Activated CD4-positive, alpha-beta T cell treated with anti-CD3 and anti-CD28 coated beads for 48 hours (primary cell): Measurements from ENCODE around the gene SLC9A2.
A peak's percentile ranks its signal among the peaks of the same experiment; 100 is the strongest.

Source experiments
- DNase-seq: peaks from one replicate; pipeline ENCODE4 v3.0.0-alpha.2; 2020

SLC9A2 gene

DNA sequence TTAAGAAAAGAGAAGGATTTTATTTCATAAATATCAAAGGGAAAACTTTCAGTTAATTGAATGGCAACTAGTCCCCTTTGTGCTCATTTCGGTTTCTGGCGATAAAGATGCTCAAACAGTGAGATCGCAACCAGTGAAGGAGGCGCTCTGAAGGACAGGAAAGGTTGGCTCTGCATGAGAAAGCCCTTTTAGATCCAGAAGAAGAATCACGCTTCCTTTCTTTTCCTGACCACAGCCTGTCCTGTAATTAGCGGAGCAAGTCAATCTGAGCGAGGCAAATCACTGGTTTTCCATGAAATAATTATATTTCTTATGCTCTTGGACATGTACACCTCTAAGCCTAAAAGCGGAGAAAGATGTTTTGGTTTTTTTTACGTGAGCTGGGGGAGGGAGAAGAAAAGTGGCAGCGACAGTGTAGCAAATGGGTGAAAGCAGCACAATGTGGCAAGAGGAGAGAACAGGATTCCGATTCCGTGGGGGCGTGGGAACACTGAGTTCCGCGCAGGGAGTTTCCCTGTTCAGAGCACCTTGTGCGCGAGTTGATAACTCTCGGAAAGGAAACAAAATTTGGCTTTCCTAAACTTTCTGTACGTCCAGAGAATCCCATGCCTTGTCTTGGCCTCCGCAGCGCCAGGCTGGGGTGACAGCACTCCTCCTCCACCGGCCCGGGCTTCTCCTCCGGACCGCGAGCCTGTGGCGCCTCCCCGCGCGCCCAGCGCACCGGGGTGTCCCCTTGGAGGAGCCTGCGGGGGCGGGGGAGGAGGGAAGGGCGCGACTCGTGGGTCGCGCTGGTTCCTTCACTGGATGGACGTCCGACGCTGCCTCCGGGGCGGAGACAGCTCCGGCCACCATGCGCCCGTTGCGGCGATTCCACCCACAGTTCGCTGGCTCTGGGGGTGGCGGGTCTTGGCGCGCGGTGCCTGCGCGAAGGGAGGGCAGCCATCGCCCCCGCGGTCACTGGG, 620 bp upstream of the SLC9A2 start:
- peak; percentile 52 for DNase-seq

DNA sequence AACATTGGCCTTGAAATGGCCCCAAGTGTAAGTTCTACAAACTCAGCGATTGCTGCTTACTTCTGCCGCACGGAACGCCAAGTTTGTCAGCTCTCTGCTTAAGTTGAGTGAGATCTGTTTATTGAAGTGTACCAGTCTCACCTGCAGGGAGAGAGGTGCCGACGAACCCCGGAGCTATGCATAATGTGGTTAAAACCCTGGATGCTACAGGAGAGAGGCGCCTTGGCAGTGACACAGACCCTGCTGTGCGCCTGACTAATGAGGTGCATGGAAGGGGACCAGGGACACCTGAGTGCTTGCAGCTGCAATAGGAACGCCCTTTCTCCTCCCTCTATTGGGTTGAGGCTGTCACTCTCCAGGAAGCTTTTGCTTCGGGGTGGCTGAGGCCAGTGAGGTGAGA, 979 bp downstream of the SLC9A2 start:
- no peak for DNase-seq

DNA sequence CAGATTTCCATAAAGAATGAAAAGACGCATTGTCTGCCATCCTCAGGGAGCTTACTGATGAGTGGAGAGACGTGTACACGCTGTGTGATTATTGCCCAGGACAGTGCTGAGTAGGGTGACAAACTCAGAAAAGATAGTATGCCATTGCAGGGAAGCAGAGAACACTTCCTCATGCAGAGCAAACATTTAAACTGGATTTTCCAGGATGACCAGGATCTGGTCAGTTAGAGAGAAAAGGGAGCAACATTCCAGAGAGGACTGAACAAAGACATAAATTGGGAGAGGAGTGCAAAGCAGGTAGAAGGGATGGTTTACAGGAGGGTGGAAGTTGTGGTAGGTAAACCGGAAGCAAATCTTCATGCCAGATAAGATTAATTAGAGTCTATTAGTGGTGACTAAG, 2.3 kb downstream of the SLC9A2 start:
- no peak for DNase-seq

DNA sequence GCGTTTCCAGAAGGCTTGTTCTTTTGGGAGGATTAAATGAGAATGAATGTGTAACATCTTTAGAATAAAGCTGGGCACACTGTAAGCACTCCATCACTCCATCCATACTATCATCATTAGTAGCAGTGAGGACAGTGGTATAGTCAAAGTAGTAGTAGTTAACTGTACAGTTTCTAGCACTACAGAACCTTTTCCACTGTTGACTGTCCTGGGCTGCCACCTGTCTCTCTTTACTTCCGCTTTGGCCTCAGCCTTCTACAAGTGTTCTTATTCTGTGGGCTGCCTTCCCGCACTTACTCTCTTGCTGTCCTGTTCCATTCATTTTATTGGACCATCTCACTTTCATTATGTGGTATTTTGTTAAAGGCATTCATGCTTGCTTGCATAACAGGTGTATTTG, 3.3 kb downstream of the SLC9A2 start:
- no peak for DNase-seq

GRCh38 chr2:102630458-102630857, 11.1 kb downstream of the SLC9A2 start:
- DNase-seq, result no peak

GRCh38 chr2:102632380-102633175, 13.2 kb downstream of the SLC9A2 start:
- DNase-seq, result no peak

GRCh38 chr2:102634831-102635241, 15.5 kb downstream of the SLC9A2 start:
- DNase-seq, result no peak

- no peak for DNase-seq
Observed at GRCh38 chr2:102635317-102635716, 16.0 kb downstream of the SLC9A2 start.

- DNase-seq, result no peak
Observed at GRCh38 chr2:102636283-102636907, 17.0 kb downstream of the SLC9A2 start.

GRCh38 chr2:102637358-102637757, 18.0 kb downstream of the SLC9A2 start:
- no peak for DNase-seq

DNA sequence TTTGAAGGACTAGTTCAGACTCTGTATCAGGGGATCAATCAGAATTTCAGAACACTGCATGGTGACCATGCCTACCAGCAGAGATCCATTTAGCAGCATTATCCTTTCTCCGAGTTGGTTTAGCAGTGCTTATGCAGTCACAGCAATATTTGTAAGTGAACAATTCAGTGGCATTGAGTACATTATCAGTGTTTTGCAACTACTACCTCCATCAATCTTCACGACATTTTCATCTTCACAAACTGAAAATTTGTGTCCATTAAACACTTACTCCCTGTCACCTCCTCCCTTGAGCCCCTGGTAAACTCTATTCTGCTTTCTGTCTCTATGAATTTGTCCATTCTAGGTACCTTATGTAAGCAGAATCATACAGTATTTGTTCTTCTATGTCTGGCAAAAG, 20.1 kb downstream of the SLC9A2 start:
- DNase-seq, result no peak

DNA sequence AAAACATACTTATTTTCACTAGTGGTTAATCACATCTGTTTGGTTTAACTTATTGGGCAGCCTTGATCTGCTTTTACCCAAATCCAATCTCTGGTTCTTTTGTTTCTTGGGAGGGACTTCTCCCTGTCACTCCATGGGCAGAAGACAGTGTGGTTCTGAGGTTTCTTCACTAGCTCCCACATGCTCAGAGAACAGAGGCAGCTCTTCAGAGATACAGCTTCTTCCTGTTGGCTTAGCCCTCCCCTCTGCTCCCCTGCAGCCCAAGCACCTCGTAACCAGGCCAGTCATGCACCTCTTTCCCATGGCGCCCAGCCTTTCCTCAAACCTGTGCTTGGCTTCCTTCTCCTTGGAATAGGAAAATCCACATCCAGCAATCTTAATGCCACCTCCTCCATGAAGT, 32.8 kb downstream of the SLC9A2 start:
- no peak for DNase-seq

DNA sequence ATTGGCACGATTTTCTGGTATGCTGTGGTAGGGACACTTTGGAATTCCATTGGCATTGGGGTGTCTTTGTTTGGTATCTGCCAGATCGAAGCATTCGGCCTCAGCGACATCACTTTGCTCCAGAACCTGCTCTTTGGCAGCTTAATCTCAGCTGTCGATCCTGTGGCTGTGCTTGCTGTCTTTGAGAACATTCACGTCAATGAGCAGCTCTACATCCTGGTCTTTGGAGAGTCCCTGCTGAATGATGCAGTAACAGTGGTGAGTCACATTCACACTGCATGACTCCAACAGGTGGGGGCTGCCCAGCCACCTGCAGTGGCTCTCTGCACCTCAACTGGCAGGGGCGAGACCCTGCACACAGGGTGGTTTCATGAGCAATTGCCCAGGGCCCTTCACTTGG, 38.4 kb downstream of the SLC9A2 start:
- peak; percentile 58 for DNase-seq

DNA sequence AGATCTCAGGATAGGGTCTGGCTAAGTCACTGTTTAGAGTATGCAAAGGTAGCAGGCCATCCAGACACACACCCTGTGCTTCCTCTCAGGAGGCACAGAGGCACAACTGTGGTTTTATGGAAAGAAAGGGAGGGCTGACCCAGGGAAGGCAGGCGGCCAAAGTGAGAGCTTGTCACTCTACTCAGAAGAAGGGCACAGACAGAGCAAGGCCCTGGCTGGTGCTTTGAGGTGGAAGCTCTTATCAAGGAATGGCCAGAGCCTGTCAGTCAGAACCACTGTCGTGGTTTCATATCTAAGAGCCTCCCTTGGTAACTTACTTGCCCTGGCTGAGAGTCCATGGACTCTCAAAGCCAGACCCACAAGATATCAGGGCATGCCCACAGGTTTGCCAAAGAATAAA, 40.7 kb downstream of the SLC9A2 start:
- DNase-seq, result no peak

DNA sequence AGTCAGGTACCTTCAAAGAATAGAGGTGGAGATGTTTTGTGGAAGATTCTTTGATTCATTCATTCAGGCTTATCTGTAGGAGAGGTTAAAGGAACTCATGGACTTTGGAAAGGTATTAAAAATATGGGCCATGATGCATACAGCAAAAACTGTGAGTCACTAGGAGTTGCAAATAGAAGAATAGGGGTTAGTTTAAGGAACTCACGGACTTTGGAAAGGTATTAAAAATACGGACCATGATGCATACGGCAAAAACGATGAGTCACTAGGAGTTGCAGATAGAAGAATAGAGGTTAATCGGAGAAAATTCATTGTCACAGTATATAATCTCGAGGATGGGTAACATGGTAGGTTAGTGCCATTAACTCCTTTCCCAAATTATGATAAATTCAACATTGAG, 41.2 kb downstream of the SLC9A2 start:
- no peak for DNase-seq

DNA sequence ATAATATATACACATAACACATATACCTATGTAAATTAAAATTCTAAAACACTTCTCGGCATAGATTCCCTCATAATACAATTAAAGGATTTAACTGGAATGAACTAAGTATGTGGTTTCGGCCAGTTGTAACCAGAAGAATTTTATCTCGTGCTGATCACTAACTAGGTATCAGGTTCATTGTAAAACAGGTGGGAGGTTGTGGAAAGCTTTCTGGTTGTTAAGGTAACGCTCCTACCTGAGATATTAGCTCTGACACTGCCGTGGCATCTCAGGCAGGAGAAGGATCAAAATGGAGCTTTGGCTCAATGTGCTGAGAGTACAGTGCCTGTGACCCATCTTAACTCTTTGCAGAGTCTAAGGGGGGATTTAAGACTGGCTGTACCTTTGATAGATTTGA, 42.5 kb downstream of the SLC9A2 start:
- no peak for DNase-seq

DNA sequence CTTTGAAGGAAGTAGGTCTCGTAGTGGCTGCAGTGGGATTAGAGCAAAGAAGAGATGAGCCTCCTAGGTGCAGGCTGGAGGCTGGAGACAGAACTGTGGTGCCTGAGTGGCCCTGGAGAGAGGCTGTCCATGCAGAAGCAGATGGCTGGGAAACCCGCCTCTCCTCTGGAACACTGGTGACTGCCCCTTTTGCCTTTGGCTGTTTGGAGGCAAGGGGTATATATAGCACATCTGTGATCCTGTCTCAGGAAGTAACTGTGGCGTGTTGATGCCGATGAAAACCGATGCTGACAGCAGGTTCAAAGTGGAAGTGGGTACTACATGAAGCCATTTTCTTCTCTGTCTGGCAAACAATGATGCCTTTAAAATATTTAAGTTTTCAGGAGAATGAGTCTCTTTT, 43.5 kb downstream of the SLC9A2 start:
- DNase-seq, result no peak

- no peak for DNase-seq
Observed at GRCh38 chr2:102663381-102663780, 44.0 kb downstream of the SLC9A2 start.

GRCh38 chr2:102664471-102664909, 45.1 kb downstream of the SLC9A2 start:
- DNase-seq, result peak; percentile 75

DNA sequence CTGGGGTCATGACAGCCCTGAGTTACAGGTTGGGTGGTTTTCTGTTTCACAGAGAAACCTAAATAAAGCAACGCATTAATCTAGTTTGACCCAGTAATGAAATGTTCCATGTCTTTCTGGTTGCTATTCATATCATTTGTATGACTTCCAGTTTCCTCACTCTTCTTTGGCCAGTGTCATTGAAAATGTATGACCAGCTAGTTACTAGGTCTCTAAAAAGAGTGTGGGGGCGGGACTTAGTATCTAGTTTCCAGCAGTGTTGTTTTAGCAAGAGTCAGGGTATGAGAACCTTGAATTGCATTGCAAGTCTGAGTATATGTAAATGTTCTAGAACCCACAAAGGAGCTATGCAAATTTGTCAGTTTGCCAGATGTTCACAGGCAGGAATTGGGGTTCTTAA, 47.7 kb downstream of the SLC9A2 start:
- no peak for DNase-seq

DNA sequence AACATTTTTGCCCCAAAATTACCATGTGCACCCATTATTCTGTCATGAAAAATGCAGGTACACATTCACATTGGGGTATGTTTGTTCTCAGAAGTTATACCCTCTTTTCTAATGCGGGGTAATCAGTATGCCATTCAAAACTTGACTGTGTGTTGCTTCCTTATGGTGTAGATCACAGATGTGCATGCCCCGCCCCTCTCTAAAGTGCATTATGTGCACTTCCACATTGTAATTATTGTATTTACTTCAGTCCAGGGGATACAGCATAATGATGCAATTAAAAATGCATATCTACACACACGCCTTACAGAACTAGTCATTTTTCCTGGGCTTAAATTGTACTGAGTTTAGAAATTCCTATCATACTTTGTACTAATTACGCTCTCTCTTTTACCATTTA, 48.8 kb downstream of the SLC9A2 start:
- DNase-seq, result no peak

- DNase-seq, result no peak
Observed at GRCh38 chr2:102669401-102669800, 50.0 kb downstream of the SLC9A2 start.

DNA sequence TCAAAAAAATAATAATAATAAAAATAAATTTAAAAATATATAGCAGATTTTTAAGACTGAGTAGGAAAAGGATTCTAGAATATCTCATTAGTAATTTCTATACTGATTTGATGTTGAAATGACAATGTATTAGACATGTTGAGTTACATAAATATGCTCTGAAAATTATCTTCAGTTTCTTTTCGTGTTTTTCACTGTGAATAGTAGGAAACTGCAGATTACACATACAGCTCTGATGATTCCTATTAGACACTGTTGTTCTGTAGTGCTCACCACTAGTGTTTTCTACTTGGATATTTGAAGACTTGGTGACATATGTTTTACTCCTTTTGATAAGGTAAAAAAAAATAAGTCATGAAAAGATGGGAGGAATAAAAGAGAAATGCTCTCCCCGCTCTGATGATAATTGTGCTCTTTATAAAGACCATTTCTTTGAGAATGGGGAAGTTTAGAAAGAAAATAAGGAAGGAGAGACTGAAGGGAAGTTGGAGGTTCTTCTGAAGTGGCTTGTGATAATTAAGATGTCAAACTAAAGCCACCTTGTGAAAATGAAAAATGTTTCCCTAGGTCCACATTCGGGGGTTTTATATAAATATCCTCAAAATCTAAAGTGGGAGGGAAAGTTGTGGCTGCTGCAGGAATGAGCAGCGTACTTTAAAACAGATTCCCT, 52.9 kb downstream of the SLC9A2 start:
- no peak for DNase-seq
